ENCODE data around the gene ZGLP1. TPM values are rescaled to one million over a fixed set of nuclear protein-coding genes. Genes with fewer than 3 reads are reported as not detected.

The ZGLP1 gene
- total and polyA plus RNA-seq, 2 of the 13 experiments (the other 11 are each of a cell fraction or from before 2014, with no cell fraction given), result 2.4 to 3.0 TPM

- POLR2A ChIA-PET, result interaction anchor here (2.4 to 6.5 kb wide), 2 partner anchors 10 to 36 kb away, joined by 6 to 38 read pairs; partner anchors contain the start of genes RAVER1 and TYK2
These were observed 35.2 kb upstream of the ZGLP1 start for GRCh38 chr19:10344780-10345179.

GRCh38 chr19:10343495-10343894, 33.9 kb upstream of the ZGLP1 start:
- H4K20me1 ChIP-seq (ENCODE audit: insufficient read depth, low read length), result no peaks in the 10 kb centered on the region
- no TSS peak for BruUV-seq (replicated peaks)
- H3K79me2 ChIP-seq (ENCODE audit: insufficient read depth, low read length), result no peaks in the 10 kb centered on the region
- H3K4me3 ChIP-seq (replicated peaks in 1 of 3; ENCODE audit: insufficient read depth in 1 of 3, low read depth in 2 of 3, low read length in 3 of 3), result no peak overlapping the region
- in situ Hi-C loops (cut with HindIII; ENCODE audit: extremely low pct_ligation_motif_present, low pct_unique_long_range_greater_than_20kb), result no loop called here
- POLR2A ChIA-PET, result interaction anchor here (1.7 to 6.5 kb wide), 3 partner anchors 9 to 37 kb away, joined by 5 to 38 read pairs (median 6); partner anchors contain the start of genes RAVER1 and TYK2
- ATAC-seq, result no peak
- CTCF ChIA-PET (ENCODE audit: low intra/inter-chr PET ratio, low total read pairs), result no interaction called here
- 0% methylated on average over 2 of the region's 2 CpGs for WGBS (ENCODE audit: low lambda C conversion rate)
- no peak overlapping the region for H3K4me2 ChIP-seq (ENCODE audit: low read depth, low read length)
- H3K9me3 ChIP-seq (ENCODE audit: low read length), result no peaks in the 10 kb centered on the region
- no peak for FAIRE-seq
- peaks cover 45% of the 10 kb centered on the region for H3K4me1 ChIP-seq (ENCODE audit: insufficient read depth, low read length)
- DNase-seq (ENCODE audit: low spot score), result no peak
- no peaks in the 10 kb centered on the region for H3K36me3 ChIP-seq (replicated peaks in 1 of 2; ENCODE audit: control insufficient read depth in 1 of 2, insufficient read depth in 2 of 2, low read length in 2 of 2)
- H2AFZ ChIP-seq (ENCODE audit: low read length), result no peak overlapping the region
- H3K9ac ChIP-seq (ENCODE audit: insufficient read depth, low read depth, low read length), result no peak overlapping the region
- H3K27ac ChIP-seq (ENCODE audit: extremely low read length, insufficient read depth, low read length), result no peak overlapping the region
- intact Hi-C loops (cut with micrococcal nuclease; ENCODE audit: unreplicated experiment), result no loop called here
- H3K27me3 ChIP-seq (ENCODE audit: control insufficient read depth in 1 of 2, insufficient read depth in 2 of 2, low read length in 2 of 2), result peaks cover 1 to 2% of the 10 kb centered on the region in 2 experiments; a peak in 2 of 5 replicates
- TF ChIP-seq ZNF44 (CRISPR knock-in tag; IDR thresholded peaks at IDR 0.05) (no peak), POLR2G (IDR thresholded peaks at IDR 0.05; ENCODE audit: low read depth, low read length) (no peak), ZNF770 (CRISPR knock-in tag; IDR thresholded peaks at IDR 0.05) (peak; percentile 98), IKZF1 (IDR thresholded peaks at IDR 0.05) (no peak), PRDM4 (CRISPR knock-in tag; IDR thresholded peaks at IDR 0.05; ENCODE audit: borderline replicate concordance) (no peak), PHF20 (CRISPR knock-in tag; IDR thresholded peaks at IDR 0.05) (no peak), SNAPC5 (CRISPR knock-in tag; IDR thresholded peaks at IDR 0.05; ENCODE audit: borderline replicate concordance) (no peak), ZC3H13 (CRISPR knock-in tag; IDR thresholded peaks at IDR 0.05) (no peak), TARDBP (CRISPR knock-in tag; IDR thresholded peaks at IDR 0.05) (no peak), GPBP1L1 (CRISPR knock-in tag; IDR thresholded peaks at IDR 0.05) (no peak)

More at GRCh38 chr19:10344780-10345179, 35.2 kb upstream of the ZGLP1 start:
- Histone ChIP-seq H3K27me3 (ENCODE audit: control insufficient read depth in 1 of 2, insufficient read depth in 2 of 2, low read length in 2 of 2) (peaks cover 0 to 1% of the 10 kb centered on the region in 2 experiments; a peak in 2 of 5 replicates), H3K79me2 (ENCODE audit: insufficient read depth, low read length) (no peaks in the 10 kb centered on the region), H3K9ac (ENCODE audit: insufficient read depth, low read depth, low read length) (no peak overlapping the region), H3K27ac (ENCODE audit: extremely low read length, insufficient read depth, low read length) (no peak overlapping the region), H2AFZ (ENCODE audit: low read length) (no peak overlapping the region), H3K4me3 (replicated peaks in 1 of 3; ENCODE audit: insufficient read depth in 1 of 3, low read depth in 2 of 3, low read length in 3 of 3) (no peak overlapping the region), H3K4me2 (ENCODE audit: low read depth, low read length) (no peak overlapping the region), H4K20me1 (ENCODE audit: insufficient read depth, low read length) (no peaks in the 10 kb centered on the region), H3K9me3 (ENCODE audit: low read length) (no peaks in the 10 kb centered on the region), H3K4me1 (ENCODE audit: insufficient read depth, low read length) (peaks cover 32% of the 10 kb centered on the region), H3K36me3 (replicated peaks in 1 of 2; ENCODE audit: control insufficient read depth in 1 of 2, insufficient read depth in 2 of 2, low read length in 2 of 2) (no peaks in the 10 kb centered on the region)
- WGBS (ENCODE audit: low lambda C conversion rate), result 91% methylated on average over 10 of the region's 10 CpGs
- FAIRE-seq, result no peak
- BruUV-seq (replicated peaks), result no TSS peak
- intact Hi-C loops (cut with micrococcal nuclease; ENCODE audit: unreplicated experiment) (no loop called here), in situ Hi-C loops (cut with HindIII; ENCODE audit: extremely low pct_ligation_motif_present, low pct_unique_long_range_greater_than_20kb) (no loop called here)
- no peak for ATAC-seq
- TF ChIP-seq ISX (CRISPR knock-in tag; conservative IDR thresholded peaks at IDR 0.05), result no peak
- DNase-seq (ENCODE audit: low spot score), result no peak
- CTCF ChIA-PET (ENCODE audit: low intra/inter-chr PET ratio, low total read pairs), result no interaction called here

Data from HepG2 (cell line).